ENCODE results near the gene OLFM3. TPM values are rescaled to one million over a fixed set of nuclear protein-coding genes. Genes with fewer than 3 reads are reported as not detected.

The OLFM3 gene
- total RNA-seq, 2 experiments from 2014 or later = not detected

- Mint-ChIP-seq H3K4me3 (no peak overlapping the region), H3K9me3 (ENCODE audit: low read depth) (no peaks in the 10 kb centered on the region), H3K4me1 (no peaks in the 10 kb centered on the region), H3K27me3 (no peaks in the 10 kb centered on the region), H3K36me3 (ENCODE audit: low read depth) (no peaks in the 10 kb centered on the region), H3K27ac (no peak overlapping the region)
- ATAC-seq = no peak
- DNase-seq = no peak
- CTCF ChIA-PET = interaction anchor here (0.7 to 1.0 kb wide), 2 partner anchors 10 to 15 kb away, joined by 3 read pairs; no protein-coding TSS in a partner anchor
- POLR2A ChIA-PET = no interaction called here
- intact Hi-C loops (cut with DNase I, micrococcal nuclease) = no loop called here
Observed at GRCh38 chr1:101905283-101905835, 91.4 kb downstream of the OLFM3 start.

GRCh38 chr1:101902199-101902598 is 94.5 kb downstream of the OLFM3 start:
- H3K27me3 Mint-ChIP-seq = no peaks in the 10 kb centered on the region
- POLR2A ChIA-PET = no interaction called here
- H3K27ac Mint-ChIP-seq = no peak overlapping the region
- H3K36me3 Mint-ChIP-seq (ENCODE audit: low read depth) = no peaks in the 10 kb centered on the region
- no peak overlapping the region for H3K4me3 Mint-ChIP-seq
- H3K9me3 Mint-ChIP-seq (ENCODE audit: low read depth) = no peaks in the 10 kb centered on the region
- H3K4me1 Mint-ChIP-seq = no peaks in the 10 kb centered on the region
- no peak for DNase-seq
- CTCF ChIA-PET = interaction anchor here (0.5 to 0.8 kb wide), 2 partner anchors 25 to 459 kb away, joined by 3 to 4 read pairs; no protein-coding TSS in a partner anchor
- no peak for ATAC-seq
- intact Hi-C loops (cut with DNase I, micrococcal nuclease) = no loop called here

- no peaks in the 10 kb centered on the region for H3K4me1 Mint-ChIP-seq
- H3K4me3 Mint-ChIP-seq = no peak overlapping the region
- DNase-seq = no peak
- no peak for ATAC-seq
- no peak overlapping the region for H3K27ac Mint-ChIP-seq
- no peaks in the 10 kb centered on the region for H3K27me3 Mint-ChIP-seq
- POLR2A ChIA-PET = no interaction called here
- intact Hi-C loops (cut with DNase I, micrococcal nuclease) = no loop called here
- CTCF ChIA-PET = interaction anchor here (0.9 kb wide), 1 partner anchor 9 kb away, joined by 3 read pairs; no protein-coding TSS in a partner anchor
- no peaks in the 10 kb centered on the region for H3K9me3 Mint-ChIP-seq (ENCODE audit: low read depth)
- H3K36me3 Mint-ChIP-seq (ENCODE audit: low read depth) = no peaks in the 10 kb centered on the region
Observed at GRCh38 chr1:101898137-101898536, 98.6 kb downstream of the OLFM3 start.

- DNase-seq (no peak), ATAC-seq (no peak)
- peaks cover 3% of the 10 kb centered on the region for H3K9me3 Mint-ChIP-seq (ENCODE audit: low read depth)
- POLR2A ChIA-PET = no interaction called here
- no peak overlapping the region for H3K27ac Mint-ChIP-seq
- H3K27me3 Mint-ChIP-seq = no peaks in the 10 kb centered on the region
- CTCF ChIA-PET = interaction anchor here (0.7 kb wide), 1 partner anchor 10 kb away, joined by 3 read pairs; no protein-coding TSS in a partner anchor
- no peak overlapping the region for H3K4me3 Mint-ChIP-seq
- intact Hi-C loops (cut with DNase I, micrococcal nuclease) = no loop called here
- H3K36me3 Mint-ChIP-seq (ENCODE audit: low read depth) = no peaks in the 10 kb centered on the region
- no peaks in the 10 kb centered on the region for H3K4me1 Mint-ChIP-seq
Observed at GRCh38 chr1:101884621-101885020, 112.1 kb downstream of the OLFM3 start.

- Mint-ChIP-seq H3K4me1 (no peaks in the 10 kb centered on the region), H3K27me3 (no peaks in the 10 kb centered on the region), H3K4me3 (no peak overlapping the region), H3K9me3 (ENCODE audit: low read depth) (no peaks in the 10 kb centered on the region), H3K36me3 (ENCODE audit: low read depth) (no peaks in the 10 kb centered on the region), H3K27ac (no peak overlapping the region)
- POLR2A ChIA-PET = no interaction called here
- intact Hi-C loops (cut with DNase I, micrococcal nuclease) = no loop called here
- CTCF ChIA-PET = interaction anchor here (0.6 kb wide), 1 partner anchor 80 kb away, joined by 4 read pairs; no protein-coding TSS in a partner anchor
- DNase-seq (no peak), ATAC-seq (no peak)
Observed at GRCh38 chr1:101875891-101876290, 120.8 kb downstream of the OLFM3 start.

- ATAC-seq = no peak
- H3K27me3 Mint-ChIP-seq = no peaks in the 10 kb centered on the region
- no peak overlapping the region for H3K27ac Mint-ChIP-seq
- H3K9me3 Mint-ChIP-seq (ENCODE audit: low read depth) = no peaks in the 10 kb centered on the region
- CTCF ChIA-PET = no interaction called here
- H3K4me3 Mint-ChIP-seq = no peak overlapping the region
- intact Hi-C loops (cut with DNase I, micrococcal nuclease) = no loop called here
- H3K4me1 Mint-ChIP-seq = no peaks in the 10 kb centered on the region
- no peak for DNase-seq
- POLR2A ChIA-PET = no interaction called here
- no peaks in the 10 kb centered on the region for H3K36me3 Mint-ChIP-seq (ENCODE audit: low read depth)
Observed at GRCh38 chr1:101873672-101874071, 123.1 kb downstream of the OLFM3 start.

GRCh38 chr1:101859941-101860340 is 136.8 kb downstream of the OLFM3 start:
- ATAC-seq = no peak
- Mint-ChIP-seq H3K27ac (no peak overlapping the region), H3K27me3 (peaks cover 5% of the 10 kb centered on the region), H3K4me3 (no peak overlapping the region), H3K4me1 (no peaks in the 10 kb centered on the region), H3K36me3 (ENCODE audit: low read depth) (no peaks in the 10 kb centered on the region), H3K9me3 (ENCODE audit: low read depth) (peaks cover 2% of the 10 kb centered on the region)
- no peak for DNase-seq
- intact Hi-C loops (cut with DNase I, micrococcal nuclease) = no loop called here
- ChIA-PET POLR2A (no interaction called here), CTCF (no interaction called here)

GRCh38 chr1:101854271-101854670 is 142.5 kb downstream of the OLFM3 start:
- DNase-seq = no peak
- no peaks in the 10 kb centered on the region for H3K36me3 Mint-ChIP-seq (ENCODE audit: low read depth)
- CTCF ChIA-PET = no interaction called here
- POLR2A ChIA-PET = no interaction called here
- peaks cover 5% of the 10 kb centered on the region for H3K27me3 Mint-ChIP-seq
- H3K9me3 Mint-ChIP-seq (ENCODE audit: low read depth) = peaks cover 2% of the 10 kb centered on the region
- H3K4me1 Mint-ChIP-seq = no peaks in the 10 kb centered on the region
- ATAC-seq = no peak
- H3K4me3 Mint-ChIP-seq = no peak overlapping the region
- intact Hi-C loops (cut with DNase I, micrococcal nuclease) = no loop called here
- H3K27ac Mint-ChIP-seq = no peak overlapping the region

GRCh38 chr1:101852936-101853335 is 143.8 kb downstream of the OLFM3 start:
- H3K27me3 Mint-ChIP-seq = no peaks in the 10 kb centered on the region
- H3K27ac Mint-ChIP-seq = no peak overlapping the region
- ChIA-PET POLR2A (no interaction called here), CTCF (no interaction called here)
- no peak overlapping the region for H3K4me3 Mint-ChIP-seq
- intact Hi-C loops (cut with DNase I, micrococcal nuclease) = no loop called here
- H3K4me1 Mint-ChIP-seq = no peaks in the 10 kb centered on the region
- H3K9me3 Mint-ChIP-seq (ENCODE audit: low read depth) = no peaks in the 10 kb centered on the region
- ATAC-seq (no peak), DNase-seq (no peak)
- H3K36me3 Mint-ChIP-seq (ENCODE audit: low read depth) = no peaks in the 10 kb centered on the region

GRCh38 chr1:101849356-101849755 is 147.4 kb downstream of the OLFM3 start:
- no peaks in the 10 kb centered on the region for H3K9me3 Mint-ChIP-seq (ENCODE audit: low read depth)
- H3K36me3 Mint-ChIP-seq (ENCODE audit: low read depth) = no peaks in the 10 kb centered on the region
- ATAC-seq = no peak
- intact Hi-C loops (cut with DNase I, micrococcal nuclease) = no loop called here
- no peak for DNase-seq
- H3K4me3 Mint-ChIP-seq = no peak overlapping the region
- H3K27ac Mint-ChIP-seq = no peak overlapping the region
- ChIA-PET POLR2A (no interaction called here), CTCF (interaction anchor here (1.5 kb wide), 1 partner anchor 14 kb away, joined by 4 read pairs; no protein-coding TSS in a partner anchor)
- H3K27me3 Mint-ChIP-seq = peaks cover under 1% of the 10 kb centered on the region
- no peaks in the 10 kb centered on the region for H3K4me1 Mint-ChIP-seq

- no peaks in the 10 kb centered on the region for H3K36me3 Mint-ChIP-seq (ENCODE audit: low read depth)
- no peak for ATAC-seq
Observed at GRCh38 chr1:101847626-101848025, 149.1 kb downstream of the OLFM3 start.

GRCh38 chr1:101846820-101847219 is 149.9 kb downstream of the OLFM3 start:
- no peak overlapping the region for H3K27ac Mint-ChIP-seq
- no peak overlapping the region for H3K4me3 Mint-ChIP-seq
- H3K4me1 Mint-ChIP-seq = no peaks in the 10 kb centered on the region
- ATAC-seq = no peak
- peaks cover 7% of the 10 kb centered on the region for H3K27me3 Mint-ChIP-seq
- DNase-seq = no peak
- intact Hi-C loops (cut with DNase I, micrococcal nuclease) = no loop called here
- H3K36me3 Mint-ChIP-seq (ENCODE audit: low read depth) = no peaks in the 10 kb centered on the region
- ChIA-PET POLR2A (no interaction called here), CTCF (interaction anchor here (0.7 kb wide), 2 partner anchors 191 to 316 kb away, joined by 3 read pairs; no protein-coding TSS in a partner anchor)
- H3K9me3 Mint-ChIP-seq (ENCODE audit: low read depth) = no peaks in the 10 kb centered on the region

More at GRCh38 chr1:101847626-101848025, 149.1 kb downstream of the OLFM3 start:
- Mint-ChIP-seq H3K4me3 (no peak overlapping the region), H3K27ac (no peak overlapping the region), H3K27me3 (peaks cover 7% of the 10 kb centered on the region), H3K4me1 (no peaks in the 10 kb centered on the region), H3K9me3 (ENCODE audit: low read depth) (no peaks in the 10 kb centered on the region)
- intact Hi-C loops (cut with DNase I, micrococcal nuclease) = no loop called here
- POLR2A ChIA-PET = no interaction called here
- CTCF ChIA-PET = no interaction called here
- no peak for DNase-seq

All from activated CD4-positive, alpha-beta T cell treated with anti-CD3 and anti-CD28 coated beads for 36 hours (primary cell).